Medulla oblongata (tissue), 1 donor: ENCODE data around the gene TNPO1.
A peak's percentile ranks its signal among the peaks of the same experiment; 100 is the strongest.
"Not testable (repeated sequence)": the region's sequence is repeated elsewhere in the genome, so short reads cannot be mapped to it uniquely, and the experiment has no call there.

ENCODE experiments used
- DNase-seq: peaks from one replicate; pipeline ENCODE4 v3.0.0-alpha.2; 2015; ENCODE audit errors: extremely low spot score

The TNPO1 gene

DNA sequence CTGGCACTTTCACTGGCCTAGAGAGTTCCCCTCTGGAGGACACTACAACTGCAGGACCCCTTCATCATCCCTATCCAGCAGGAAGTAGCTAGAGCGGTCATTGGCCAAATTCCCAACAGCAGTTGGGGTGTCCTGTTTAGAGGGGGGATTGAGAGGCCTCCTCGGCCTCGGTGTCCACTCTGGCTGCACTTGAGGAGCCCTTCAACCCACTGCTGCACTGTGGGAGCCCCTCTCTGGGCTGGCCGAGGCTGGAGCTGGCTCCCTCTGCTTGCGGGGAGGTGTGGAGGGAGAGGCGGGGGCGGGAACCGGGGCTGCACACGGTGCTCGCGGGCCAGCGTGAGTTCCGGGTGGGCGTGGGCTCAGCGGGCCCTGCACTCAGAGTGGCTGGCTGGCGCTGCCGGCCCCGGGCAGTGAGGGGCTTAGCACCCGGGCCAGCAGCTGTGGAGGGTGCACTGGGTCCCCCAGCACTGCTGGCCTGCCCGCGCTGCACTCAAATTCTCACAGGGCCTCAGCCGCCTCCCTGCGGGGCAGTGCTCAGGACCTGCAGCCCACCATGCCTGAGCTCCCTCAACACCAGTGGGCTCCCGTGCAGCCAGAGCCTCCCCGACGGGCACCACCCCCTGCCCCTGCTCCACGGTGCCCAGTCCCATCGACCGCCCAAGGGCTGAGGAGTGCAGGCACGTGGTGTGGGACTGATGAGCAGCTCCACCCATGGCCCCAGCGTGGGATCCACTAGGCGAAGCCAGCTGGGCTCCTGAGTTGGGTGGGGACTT, 118.7 kb downstream of the TNPO1 start:
- not testable (repeated sequence) for DNase-seq

DNA sequence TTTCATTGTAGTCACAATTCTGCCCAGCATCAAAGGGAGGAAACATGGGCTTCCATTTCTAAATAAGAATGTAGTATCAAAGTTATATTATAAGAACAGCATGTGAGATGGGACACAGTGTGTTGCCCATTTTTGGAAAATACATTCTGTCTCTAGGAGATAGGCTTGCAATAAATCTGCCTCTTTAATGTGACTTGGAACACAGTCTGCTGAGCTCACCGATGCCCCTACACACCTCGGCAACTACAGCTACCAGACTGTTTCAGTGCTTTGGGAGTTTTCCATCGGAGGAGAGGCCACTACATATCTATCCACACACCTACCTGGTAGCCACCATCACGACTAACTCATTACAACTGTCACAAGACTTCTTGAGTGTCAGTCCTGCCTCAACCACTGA, 120.4 kb downstream of the TNPO1 start:
- no peak for DNase-seq

DNA sequence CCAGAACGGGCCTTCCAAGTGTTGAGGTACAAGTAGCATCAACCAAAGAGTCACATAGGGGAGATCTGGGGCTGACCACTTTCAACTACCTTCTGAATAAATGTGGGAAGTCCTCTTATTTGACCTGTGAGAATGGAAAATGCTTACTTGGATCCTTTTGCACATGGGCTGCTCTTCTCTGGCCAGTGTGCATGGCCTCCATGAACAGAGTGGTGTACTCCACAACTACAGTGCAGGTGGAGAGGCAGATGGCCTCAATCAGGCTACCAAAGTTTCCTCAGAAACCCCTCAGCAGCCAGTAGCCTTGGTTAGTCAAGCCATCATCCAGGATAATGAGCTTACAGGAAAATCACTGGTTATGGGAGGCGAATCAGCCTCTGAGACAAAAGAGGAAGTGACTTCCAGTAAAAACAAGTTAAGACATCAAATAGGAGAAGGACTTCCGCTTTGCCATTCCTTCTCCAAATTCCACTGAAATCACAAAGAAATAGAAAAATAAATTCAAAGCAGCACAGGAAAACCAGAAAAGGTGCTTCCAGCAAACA, 121.1 kb downstream of the TNPO1 start:
- no peak for DNase-seq

DNA sequence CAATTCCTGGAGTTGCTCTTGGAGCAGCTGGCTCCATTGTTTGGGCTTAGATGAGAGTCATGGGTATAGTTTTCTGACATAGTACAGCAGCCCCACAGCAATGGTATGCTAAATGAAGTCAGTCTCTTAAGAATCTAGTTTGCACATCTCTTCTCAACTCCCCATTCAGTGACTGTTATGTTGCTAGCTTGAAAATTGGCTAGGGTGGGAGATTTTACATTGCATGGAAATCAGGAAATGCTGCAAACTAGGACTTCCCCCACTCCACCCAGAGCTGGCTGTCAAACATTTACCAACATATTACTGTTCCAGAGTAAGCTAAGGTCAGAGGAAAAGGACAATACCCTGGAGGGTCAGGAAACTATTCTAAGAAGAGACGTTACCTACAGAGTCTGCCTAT, 121.7 kb downstream of the TNPO1 start:
- no peak for DNase-seq

DNA sequence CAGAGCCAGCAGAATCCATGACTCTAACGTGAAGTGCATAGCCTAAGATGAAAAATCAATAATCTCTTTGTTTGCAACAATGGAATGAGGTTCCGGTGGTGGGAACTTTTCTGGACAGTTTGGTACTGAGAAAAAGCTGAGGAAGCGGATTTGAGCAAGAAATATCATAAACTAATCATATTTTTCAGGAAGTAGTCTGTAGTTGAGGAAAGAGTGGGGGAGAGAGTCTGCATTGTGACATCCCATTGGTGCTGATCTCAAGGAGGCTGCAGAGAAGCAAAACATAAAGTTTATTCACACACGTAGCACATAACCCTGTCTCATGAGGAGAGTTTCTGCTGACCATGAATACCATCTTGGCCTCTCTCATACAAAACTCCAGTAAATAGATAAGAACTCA, 123.6 kb downstream of the TNPO1 start:
- DNase-seq = no peak

DNA sequence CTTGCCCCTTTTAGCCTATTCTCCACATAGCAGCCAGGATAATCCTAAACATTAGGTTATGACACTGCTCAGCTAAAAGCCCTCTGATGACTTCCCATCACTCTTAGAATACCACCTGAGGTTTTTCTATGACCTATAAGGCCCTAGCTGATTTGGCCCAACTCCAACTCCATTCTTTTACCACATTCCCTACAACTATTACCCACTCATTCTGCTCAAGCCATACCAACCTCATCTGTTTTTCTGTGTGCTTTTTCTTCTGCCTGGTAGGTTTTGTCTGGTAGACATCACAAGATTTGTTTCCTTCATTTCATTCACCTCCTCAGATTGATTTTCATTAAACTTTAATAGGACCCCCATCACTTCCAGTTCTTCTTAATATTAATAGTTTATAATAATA, 126.8 kb downstream of the TNPO1 start:
- DNase-seq = no peak

DNA sequence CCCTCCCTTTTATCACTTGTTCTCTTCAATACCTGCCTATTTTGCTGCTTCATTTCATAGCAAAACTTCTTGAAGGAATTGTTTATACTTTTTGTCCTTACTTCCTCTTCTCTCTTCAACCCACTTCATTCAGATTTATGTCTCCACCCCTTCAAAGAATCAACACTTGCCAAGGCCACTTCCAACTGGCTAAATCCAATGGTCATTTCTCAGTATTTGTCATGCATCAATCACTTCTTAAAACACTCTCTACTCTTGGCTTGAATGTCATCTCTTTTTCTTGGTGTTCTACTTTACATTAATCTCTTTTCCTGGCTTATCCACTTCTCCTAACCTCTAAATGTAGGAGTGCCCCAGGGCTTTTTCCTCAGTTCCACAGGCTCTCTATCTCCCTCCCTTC, 131.0 kb downstream of the TNPO1 start:
- no peak for DNase-seq

DNA sequence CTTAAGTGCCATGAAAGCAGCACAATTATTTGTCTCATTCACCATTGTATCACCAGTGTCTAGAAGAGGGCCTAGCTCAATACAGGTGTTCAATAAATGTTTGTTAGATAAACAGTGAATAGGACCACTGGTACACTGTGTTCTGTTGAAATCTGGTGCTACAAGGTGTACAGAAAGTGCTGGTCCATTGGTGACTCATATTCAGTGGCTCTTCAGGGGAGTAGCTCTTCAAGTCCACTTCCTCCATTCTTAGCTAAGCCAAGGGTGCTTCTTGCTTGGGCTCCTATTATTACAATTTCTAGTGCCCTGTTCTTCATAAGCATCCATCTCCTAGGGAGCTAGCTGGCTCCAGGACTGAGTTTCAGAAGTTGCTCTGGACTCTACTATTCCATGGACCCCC, 133.0 kb downstream of the TNPO1 start:
- DNase-seq = no peak

DNA sequence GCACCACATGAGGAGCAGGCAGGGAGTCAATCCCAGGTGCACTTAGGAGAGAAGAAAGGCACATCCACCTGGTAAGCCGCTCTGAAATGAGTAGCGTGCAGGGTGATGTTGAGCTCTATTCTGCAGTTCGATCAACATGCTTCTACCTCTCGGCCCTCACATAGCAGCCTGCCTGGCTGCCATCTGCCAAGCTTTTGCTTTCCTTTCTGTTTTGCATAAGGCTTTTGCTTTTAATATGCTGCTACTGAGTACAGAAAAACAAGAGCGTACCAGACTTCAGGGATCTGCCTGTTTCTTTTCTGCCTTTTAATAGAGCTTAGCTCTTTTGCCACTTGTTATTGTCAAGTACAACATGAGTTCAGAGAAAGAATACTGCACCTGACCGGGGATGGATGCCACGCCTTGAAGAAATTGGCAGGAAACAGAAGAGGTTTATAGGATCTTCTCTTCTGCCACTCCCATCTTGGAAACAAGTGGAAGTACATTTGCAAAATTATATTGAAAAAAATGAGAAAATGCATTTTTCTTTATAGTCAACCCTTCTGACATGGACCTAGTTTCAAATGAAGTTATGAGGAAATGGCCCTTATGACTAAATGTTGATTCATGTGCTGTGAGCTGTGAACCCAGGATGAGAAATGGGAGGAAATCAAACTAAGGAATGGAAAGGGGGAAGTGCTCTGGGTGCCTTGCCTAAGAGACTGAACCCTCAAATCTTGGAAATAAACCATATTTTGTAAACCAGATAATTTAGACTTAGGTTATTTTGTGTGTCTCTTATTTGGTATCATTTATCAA, 135.4 kb downstream of the TNPO1 start:
- no peak for DNase-seq

DNA sequence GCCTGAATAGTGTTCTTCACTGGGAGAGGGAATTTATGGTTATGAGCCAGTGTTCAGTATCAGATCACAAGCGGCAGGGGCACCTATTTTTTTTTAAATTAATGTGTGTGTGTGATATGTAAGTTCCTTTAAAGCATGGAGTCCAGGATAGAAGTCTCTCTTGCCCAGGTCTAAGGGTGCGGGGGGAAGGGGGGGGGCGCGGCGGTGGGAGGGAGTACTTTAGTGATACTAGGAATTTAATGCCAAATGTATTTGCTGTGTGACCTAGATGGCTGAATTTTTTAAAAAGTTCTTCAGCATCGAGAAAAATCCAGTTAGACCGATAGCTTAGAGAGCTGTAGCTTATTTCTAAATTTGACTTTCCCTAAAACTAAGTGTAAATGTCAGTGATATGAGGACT, 137.9 kb downstream of the TNPO1 start:
- no peak for DNase-seq

DNA sequence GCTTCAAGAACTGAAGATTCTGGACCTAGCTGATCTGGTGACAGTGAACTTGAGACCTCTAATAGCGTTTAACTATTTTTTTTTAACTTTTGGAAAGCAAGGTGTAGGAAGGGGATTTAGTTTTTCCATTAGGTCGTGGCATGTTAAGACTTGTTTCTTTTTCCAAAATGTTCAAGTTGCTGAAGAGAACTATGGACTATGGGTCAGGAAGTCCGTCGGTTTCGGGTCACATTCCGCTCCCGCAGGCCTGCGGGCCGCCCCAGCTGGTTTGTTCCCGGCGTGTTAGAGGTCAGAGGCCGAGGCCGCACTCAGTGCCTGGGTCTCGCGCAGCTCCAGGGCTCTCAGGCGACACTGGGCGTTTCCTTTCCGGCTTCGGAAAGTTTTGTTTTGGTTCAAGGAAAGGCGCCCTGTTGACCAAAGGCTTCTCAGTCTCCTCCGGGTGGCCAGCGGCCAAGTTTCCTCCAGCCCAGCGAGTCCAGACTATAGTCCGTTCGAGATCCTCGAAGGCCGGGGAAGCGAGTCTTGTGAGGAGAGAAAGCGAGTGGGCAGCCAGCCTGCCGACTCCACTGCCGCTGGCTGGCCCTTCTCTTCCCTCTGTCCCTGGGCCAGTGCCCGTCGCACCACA, 138.8 kb downstream of the TNPO1 start:
- DNase-seq = no peak

DNA sequence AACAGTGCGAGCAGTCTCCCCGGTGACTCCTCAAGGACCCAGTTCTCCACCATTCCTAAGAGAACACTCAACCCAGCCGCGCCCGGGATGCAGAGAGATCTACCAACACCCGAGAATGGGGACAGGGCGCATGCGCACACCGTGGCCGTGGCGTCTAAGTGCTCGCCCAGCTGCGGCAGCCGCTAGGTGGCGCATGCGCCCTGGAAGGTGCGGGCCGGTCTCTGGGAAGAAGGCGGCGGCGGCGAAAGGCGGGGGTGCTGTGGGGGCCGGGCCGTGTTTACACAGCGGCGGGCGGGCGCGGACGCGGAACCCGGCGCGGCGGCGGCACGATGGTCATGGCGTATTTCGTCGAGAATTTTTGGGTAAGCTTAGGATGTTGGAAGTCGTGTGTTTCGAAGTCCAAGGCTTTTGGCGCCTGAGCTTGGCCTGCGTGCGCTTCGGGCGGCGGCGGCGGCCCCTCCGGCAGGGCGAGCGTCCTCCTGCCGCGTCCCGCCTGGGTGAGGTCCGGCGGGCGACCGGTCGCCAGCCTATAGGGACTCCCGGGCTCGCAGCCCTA, 139.4 kb downstream of the TNPO1 start, which contains the start of gene FCHO2:
Gene FCHO2, plus strand, starts transcription at position 274 of the 556 bp plus-strand sequence. Its CDS starts 56 bp downstream, at position 330.
- DNase-seq = peak; percentile 98

DNA sequence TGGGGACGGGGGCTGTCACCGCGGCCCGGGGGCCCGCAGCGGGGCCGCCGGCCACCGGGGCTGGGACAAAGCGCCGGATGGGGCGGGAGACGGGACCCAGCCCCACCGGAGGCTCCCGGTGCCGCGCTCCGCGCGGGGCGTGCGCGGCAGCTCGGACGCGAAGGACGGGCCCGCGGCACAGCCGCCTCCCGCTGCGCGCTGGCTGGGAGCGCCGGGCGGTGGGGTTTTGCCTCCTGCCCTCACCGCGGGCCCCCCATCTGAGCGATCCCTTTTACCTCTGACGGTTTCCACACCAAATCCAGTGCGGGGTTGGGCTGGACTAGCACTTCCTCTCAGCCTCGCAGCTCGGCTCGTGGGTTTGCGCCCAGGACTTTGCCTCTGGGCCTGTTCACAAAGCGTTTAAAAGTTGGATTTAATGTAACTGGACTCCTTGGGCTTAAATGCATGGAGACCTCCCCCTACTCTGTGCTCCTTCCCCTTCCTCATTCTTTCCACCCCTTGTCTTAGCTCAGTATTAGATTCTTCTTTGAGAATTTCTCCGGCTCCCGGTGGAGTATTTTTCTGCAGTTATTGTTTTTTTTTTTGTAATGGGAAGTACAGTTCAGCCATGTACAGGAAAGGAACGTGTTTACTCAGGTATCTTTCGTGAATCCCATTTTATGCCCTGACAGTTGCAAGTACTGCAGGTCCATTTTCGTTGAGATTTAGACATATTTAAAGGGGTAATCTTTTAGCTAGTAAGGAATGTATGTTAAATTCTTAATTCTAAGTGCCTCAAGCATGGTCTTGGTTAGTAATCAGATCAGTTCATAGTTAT, 140.1 kb downstream of the TNPO1 start:
- DNase-seq = peak; percentile 63

DNA sequence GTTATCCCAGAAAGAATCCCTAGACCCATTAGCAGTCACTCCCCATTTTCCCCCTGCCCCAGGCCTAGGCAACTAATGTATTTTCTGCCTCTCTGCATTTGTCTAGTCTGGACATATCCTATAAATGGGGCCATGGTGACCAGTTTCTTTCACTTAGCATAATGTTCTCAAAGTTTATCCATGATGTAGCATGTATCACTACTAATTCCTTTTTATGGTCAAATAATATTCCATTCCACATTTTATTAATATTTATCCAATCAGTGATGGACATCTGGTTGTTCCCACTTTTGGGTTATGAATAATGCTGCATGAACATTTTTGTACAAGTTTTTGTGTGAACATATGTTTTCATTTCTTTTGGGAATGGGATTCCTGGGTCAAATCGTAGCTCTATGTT, 140.9 kb downstream of the TNPO1 start:
- DNase-seq = no peak

DNA sequence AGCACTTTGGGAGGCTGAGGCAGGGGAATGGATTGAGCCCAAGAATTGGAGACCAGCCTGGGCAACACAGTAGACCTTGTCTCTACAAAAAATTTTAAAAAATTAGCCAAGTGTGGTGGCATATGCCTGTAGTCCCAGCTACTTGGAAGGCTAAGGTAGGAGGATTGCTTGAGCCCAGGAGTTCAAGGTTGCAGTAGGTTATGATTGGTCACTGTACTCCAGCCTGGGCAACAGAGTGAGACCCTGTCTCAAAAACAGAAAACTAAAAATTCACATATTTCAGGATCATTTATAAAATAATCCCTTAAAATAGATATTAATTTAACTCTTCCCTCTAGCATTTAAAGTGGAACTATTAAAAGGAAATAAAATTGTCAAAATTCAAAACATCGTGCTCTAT, 142.8 kb downstream of the TNPO1 start:
- no peak for DNase-seq
